SU-DHL-6 (cell line): Measurements from ENCODE around the gene GSTM4.

ENCODE experiments used
- H2AFZ ChIP-seq: fragments of 200-600 bp; sonication (generic); 2 replicates; pipeline ENCODE4 v1.6.1; 2014; ENCODE audit warnings: low read depth, mild to moderate bottlenecking, moderate library complexity, mixed read lengths, antibody characterized with exemption, low read length; ENCODE audit not compliant: severe bottlenecking
- H3F3A ChIP-seq: fragments of 200-600 bp; shearing (Covaris generic); 2 replicates; pipeline ENCODE4 v1.6.0; 2016; ENCODE audit warnings: antibody characterized with exemption, mild to moderate bottlenecking; ENCODE audit not compliant: insufficient read depth
- H3K27ac ChIP-seq: fragments of 200-600 bp; sonication (generic); 2 replicates; pipeline ENCODE4 v1.5.1; 2016; ENCODE audit warnings: low read depth, mild to moderate bottlenecking, low read length, moderate library complexity, mixed read lengths
- H3K27me3 ChIP-seq: fragments of 200-600 bp; sonication (generic), shearing (Covaris generic); 2 replicates; pipeline ENCODE4 v1.6.0; 2014; ENCODE audit warnings: mild to moderate bottlenecking, low read length
- H3K36me3 ChIP-seq: fragments of 200-600 bp; sonication (generic); 2 replicates; pipeline ENCODE4 v1.6.1; 2014; ENCODE audit warnings: mild to moderate bottlenecking, low read length, mixed read lengths
- H3K4me2 ChIP-seq: fragments of 300-600, 200-600 bp; shearing (Covaris generic), sonication (generic); 2 replicates; pipeline ENCODE4 v1.6.0; 2014; ENCODE audit warnings: low read length, low read depth, mild to moderate bottlenecking; ENCODE audit not compliant: poor library complexity, severe bottlenecking
- H3K4me3 ChIP-seq: fragments of 200-600 bp; sonication (generic); 2 replicates; pipeline ENCODE4 v1.5.1; 2014; ENCODE audit warnings: antibody characterized with exemption, low read length, mild to moderate bottlenecking, mixed read lengths; ENCODE audit not compliant: insufficient read depth, poor library complexity, severe bottlenecking
- H3K79me2 ChIP-seq: fragments of 200-600 bp; sonication (generic); 2 replicates; pipeline ENCODE4 v1.6.1; 2014; ENCODE audit warnings: mild to moderate bottlenecking, low read length, moderate library complexity; ENCODE audit not compliant: insufficient read depth
- H3K9ac ChIP-seq: fragments of 200-600 bp; sonication (generic); 2 replicates; pipeline ENCODE4 v1.7.0; 2014; ENCODE audit warnings: mild to moderate bottlenecking, low read length
- H3K9me2 ChIP-seq: fragments of 200-600 bp; sonication (generic); replicated peaks from 2 replicates; pipeline ENCODE4 v1.6.1; 2014; ENCODE audit warnings: low read length; ENCODE audit not compliant: insufficient read depth
- H3K9me3 ChIP-seq: fragments of 200-600 bp; sonication (generic); 2 replicates; pipeline ENCODE4 v1.6.1; 2014; ENCODE audit warnings: low read length, mixed read lengths; ENCODE audit not compliant: insufficient read depth
- H4K20me1 ChIP-seq: fragments of 200-600 bp; sonication (generic); 2 replicates; pipeline ENCODE4 v1.6.1; 2014; ENCODE audit warnings: low read depth, mild to moderate bottlenecking, antibody characterized with exemption, low read length, moderate library complexity, mixed read lengths
- CTCF ChIP-seq: fragments of 200-600 bp; sonication (generic); IDR thresholded peaks from one replicate; pipeline ENCODE4 v1.5.1; 2017; ENCODE audit warnings: antibody characterized with exemption, mild to moderate bottlenecking, low read length, moderate library complexity; ENCODE audit not compliant: insufficient read depth, poor library complexity, severe bottlenecking
- EZH2phosphoT487 ChIP-seq: fragments of 200-600 bp; sonication (generic), shearing (Covaris generic); conservative IDR thresholded peaks from 2 replicates; pipeline ENCODE4 v1.6.1; 2018; ENCODE audit warnings: mild to moderate bottlenecking, antibody characterized with exemption, low read length, moderate library complexity, mixed read lengths

GSTM4 gene

GRCh38 chr1:109652402-109652801 is 3.5 kb upstream of the GSTM4 start:
- Histone ChIP-seq H3K36me3 (no peaks in the 10 kb centered on the region), H3K79me2 (no peaks in the 10 kb centered on the region), H3K9me3 (no peaks in the 10 kb centered on the region), H3F3A (no peaks in the 10 kb centered on the region), H3K9ac (no peak overlapping the region), H4K20me1 (no peaks in the 10 kb centered on the region), H3K9me2 (no peaks in the 10 kb centered on the region), H3K27me3 (no peaks in the 10 kb centered on the region), H2AFZ (no peak overlapping the region), H3K4me3 (no peak overlapping the region), H3K4me2 (no peak overlapping the region), H3K27ac (no peak overlapping the region)
- TF ChIP-seq EZH2phosphoT487 (no peak), CTCF (no peak)

GRCh38 chr1:109653306-109653705 is 2.6 kb upstream of the GSTM4 start:
- Histone ChIP-seq H3K36me3 (no peaks in the 10 kb centered on the region), H2AFZ (no peak overlapping the region), H3K27ac (no peak overlapping the region), H4K20me1 (no peaks in the 10 kb centered on the region), H3K9ac (no peak overlapping the region), H3K9me3 (no peaks in the 10 kb centered on the region), H3K9me2 (no peaks in the 10 kb centered on the region), H3F3A (no peaks in the 10 kb centered on the region), H3K79me2 (no peaks in the 10 kb centered on the region), H3K4me3 (no peak overlapping the region), H3K27me3 (no peaks in the 10 kb centered on the region), H3K4me2 (no peak overlapping the region)
- TF ChIP-seq CTCF (no peak), EZH2phosphoT487 (no peak)

GRCh38 chr1:109654519-109654918 is 1.4 kb upstream of the GSTM4 start:
- no peak overlapping the region for H3K27ac ChIP-seq
- H3K4me3 ChIP-seq, result no peak overlapping the region
- H3K9ac ChIP-seq, result no peak overlapping the region
- no peaks in the 10 kb centered on the region for H3K9me2 ChIP-seq
- H3K9me3 ChIP-seq, result no peaks in the 10 kb centered on the region
- no peak overlapping the region for H2AFZ ChIP-seq
- no peaks in the 10 kb centered on the region for H3K79me2 ChIP-seq
- H3F3A ChIP-seq, result no peaks in the 10 kb centered on the region
- no peaks in the 10 kb centered on the region for H3K27me3 ChIP-seq
- no peaks in the 10 kb centered on the region for H4K20me1 ChIP-seq
- no peaks in the 10 kb centered on the region for H3K36me3 ChIP-seq
- no peak for TF ChIP-seq EZH2phosphoT487
- TF ChIP-seq CTCF, result no peak
- no peak overlapping the region for H3K4me2 ChIP-seq

- no peaks in the 10 kb centered on the region for H4K20me1 ChIP-seq
- no peaks in the 10 kb centered on the region for H3K9me2 ChIP-seq
- H3F3A ChIP-seq, result no peaks in the 10 kb centered on the region
- no peaks in the 10 kb centered on the region for H3K36me3 ChIP-seq
- H3K27ac ChIP-seq, result no peak overlapping the region
- no peak overlapping the region for H3K4me2 ChIP-seq
- H3K9ac ChIP-seq, result no peak overlapping the region
- no peaks in the 10 kb centered on the region for H3K27me3 ChIP-seq
- no peak overlapping the region for H3K4me3 ChIP-seq
- no peak overlapping the region for H2AFZ ChIP-seq
- H3K9me3 ChIP-seq, result no peaks in the 10 kb centered on the region
- TF ChIP-seq EZH2phosphoT487, result no peak
- TF ChIP-seq CTCF, result no peak
- H3K79me2 ChIP-seq, result no peaks in the 10 kb centered on the region
Measured at GRCh38 chr1:109657395-109657794, 1.5 kb downstream of the GSTM4 start.
